Ovary (tissue), 3 donors: Measurements from ENCODE around the gene SEC23IP.

Experiments
- CTCF ChIP-seq, 3 donors: fragments of 450-650 bp in 2 of 3; fragments of 200-600 bp in 1 of 3; IDR thresholded peaks; one replicate each; pipeline versions ENCODE4 v1.5.1 to v1.8.0; 2016 to 2022; ENCODE audit warnings: antibody characterized with exemption in 3 of 3, mild to moderate bottlenecking in 1 of 3
- POLR2A ChIP-seq: fragments of 450-650 bp; IDR thresholded peaks from one replicate; pipeline ENCODE4 v1.6.1; 2017; ENCODE audit warnings: antibody characterized with exemption, mild to moderate bottlenecking, moderate library complexity
- donor health status: DM: no; HTN: no; CAD: no.

- no peak for TF ChIP-seq CTCF (IDR thresholded peaks at IDR 0.05)
- TF ChIP-seq POLR2A, result no peak
Observed at GRCh38 chr10:119908166-119908565, 15.6 kb downstream of the SEC23IP start.
